Astrocyte (in vitro differentiated cells and primary cell): ENCODE data around the gene BTNL9.

Experiments
- CTCF ChIP-seq: IDR thresholded peaks from 2 replicates; pipeline ENCODE4 v1.5.1; 2011; ENCODE audit warnings: low read depth, mild to moderate bottlenecking, inconsistent platforms, low read length, moderate library complexity; ENCODE audit not compliant: insufficient read depth
- EZH2 ChIP-seq: IDR thresholded peaks from 2 replicates; pipeline ENCODE4 v1.6.1; 2012; ENCODE audit warnings: mild to moderate bottlenecking, low read length, inconsistent platforms; ENCODE audit not compliant: insufficient read depth

GRCh38 chr5:181005791-181006190, 34.3 kb upstream of the BTNL9 start:
- TF ChIP-seq CTCF: no peak
- TF ChIP-seq EZH2: no peak
